DMS153 (cell line): Measurements from ENCODE around the gene MAP3K21.

Experiments used
- DNase-seq: peaks from one replicate; lab custom pipeline; 2025; lab: John Stamatoyannopoulos, UW

The MAP3K21 gene

DNA sequence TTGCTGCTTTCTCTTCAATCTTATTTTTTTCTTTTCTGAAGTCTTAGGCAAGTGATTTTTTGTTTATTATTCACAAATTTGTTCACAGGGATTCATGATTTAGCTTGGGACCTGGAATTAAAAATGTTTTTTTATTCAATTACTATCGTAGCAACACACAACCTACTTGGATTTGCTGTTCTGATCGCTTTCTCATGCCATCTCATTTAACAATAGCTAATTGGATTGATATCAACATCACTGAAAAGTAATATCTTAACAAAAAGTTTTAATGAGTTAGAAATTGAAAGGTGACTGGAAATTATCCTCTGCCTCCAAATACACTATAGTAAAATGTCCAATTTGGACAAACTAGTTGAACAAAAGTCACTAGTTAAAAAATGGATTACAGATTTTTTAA is 32.4 kb downstream of the MAP3K21 start:
- DNase-seq, result no peak

DNA sequence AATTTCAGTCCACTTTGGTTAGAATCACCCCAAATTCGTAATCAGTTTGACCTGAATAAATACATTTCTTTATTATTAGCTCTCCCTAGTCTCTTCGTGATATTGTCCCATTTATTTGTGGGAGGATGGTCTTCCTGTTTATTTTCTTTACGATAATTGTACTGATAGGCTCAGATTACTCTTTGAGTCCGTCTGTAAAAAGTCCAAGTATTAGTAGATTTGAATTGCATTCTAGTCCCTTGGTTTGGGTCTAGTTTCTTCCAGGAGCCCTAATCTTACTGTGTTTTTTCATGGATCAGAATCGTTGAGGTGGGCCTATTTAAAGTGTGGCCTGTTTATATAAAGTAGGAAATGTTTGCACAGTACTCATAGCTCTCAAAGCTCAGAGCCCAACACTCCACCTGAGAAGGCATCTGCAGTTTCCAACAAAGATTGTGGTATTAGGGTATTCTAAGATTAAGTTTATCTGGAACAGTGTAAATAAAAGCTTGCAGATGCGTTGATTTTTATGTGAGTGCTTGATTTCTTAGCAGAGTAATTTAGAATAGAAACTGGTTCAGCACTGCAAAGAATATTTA is 33.1 kb downstream of the MAP3K21 start:
- DNase-seq, result no peak

DNA sequence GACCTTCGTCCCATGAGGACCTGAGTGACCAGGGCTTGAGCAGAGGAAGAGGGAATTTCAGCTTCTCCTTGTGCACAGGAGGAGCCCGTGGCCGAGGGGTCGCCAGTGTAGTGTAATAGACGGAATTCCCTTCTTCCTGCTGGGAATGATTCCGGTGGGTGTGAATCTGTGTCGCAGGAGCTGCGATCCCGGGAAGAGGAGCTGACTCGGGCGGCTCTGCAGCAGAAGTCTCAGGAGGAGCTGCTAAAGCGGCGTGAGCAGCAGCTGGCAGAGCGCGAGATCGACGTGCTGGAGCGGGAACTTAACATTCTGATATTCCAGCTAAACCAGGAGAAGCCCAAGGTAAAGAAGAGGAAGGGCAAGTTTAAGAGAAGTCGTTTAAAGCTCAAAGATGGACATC is 34.4 kb downstream of the MAP3K21 start:
- no peak for DNase-seq

DNA sequence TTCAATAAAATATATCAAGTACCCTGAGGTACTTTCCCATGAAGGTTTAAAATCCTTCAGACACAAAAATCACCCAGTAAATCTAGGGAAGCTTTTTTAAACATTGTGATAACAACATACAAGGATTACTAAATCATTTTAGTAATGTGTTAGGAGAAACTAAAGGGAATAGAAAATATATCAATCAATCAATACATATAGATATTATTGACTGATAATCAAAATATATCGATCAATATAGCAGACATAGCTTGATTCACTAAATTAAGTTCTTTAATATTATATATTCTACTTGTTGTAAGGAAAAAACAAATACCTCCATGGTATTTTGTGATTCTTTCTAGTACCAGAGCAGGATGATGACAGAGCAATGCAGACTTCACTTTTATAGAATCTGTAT is 35.2 kb downstream of the MAP3K21 start:
- no peak for DNase-seq

- no peak for DNase-seq
Measured at GRCh38 chr1:233364026-233364425, 36.5 kb downstream of the MAP3K21 start.

- no peak for DNase-seq
Measured at GRCh38 chr1:233364695-233365539, 37.4 kb downstream of the MAP3K21 start.

DNA sequence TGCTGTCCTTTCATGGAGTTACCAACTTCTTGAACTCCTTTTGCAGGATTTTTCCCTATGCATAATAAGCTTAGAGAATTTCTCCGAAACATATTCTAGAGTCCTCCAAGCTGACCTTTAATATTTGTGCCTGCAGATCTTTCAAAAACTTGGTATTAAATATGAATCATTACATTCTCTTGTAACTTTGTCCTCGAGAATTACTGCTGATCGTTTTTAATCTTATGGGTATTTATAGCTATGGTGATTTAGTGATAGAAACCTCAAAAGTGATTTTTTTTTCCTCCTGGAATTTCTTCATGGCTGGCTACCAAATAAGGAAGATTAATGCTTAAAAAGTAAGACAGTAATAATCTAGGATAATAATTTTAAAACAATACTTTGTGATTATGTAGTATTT is 39.1 kb downstream of the MAP3K21 start:
- no peak for DNase-seq

DNA sequence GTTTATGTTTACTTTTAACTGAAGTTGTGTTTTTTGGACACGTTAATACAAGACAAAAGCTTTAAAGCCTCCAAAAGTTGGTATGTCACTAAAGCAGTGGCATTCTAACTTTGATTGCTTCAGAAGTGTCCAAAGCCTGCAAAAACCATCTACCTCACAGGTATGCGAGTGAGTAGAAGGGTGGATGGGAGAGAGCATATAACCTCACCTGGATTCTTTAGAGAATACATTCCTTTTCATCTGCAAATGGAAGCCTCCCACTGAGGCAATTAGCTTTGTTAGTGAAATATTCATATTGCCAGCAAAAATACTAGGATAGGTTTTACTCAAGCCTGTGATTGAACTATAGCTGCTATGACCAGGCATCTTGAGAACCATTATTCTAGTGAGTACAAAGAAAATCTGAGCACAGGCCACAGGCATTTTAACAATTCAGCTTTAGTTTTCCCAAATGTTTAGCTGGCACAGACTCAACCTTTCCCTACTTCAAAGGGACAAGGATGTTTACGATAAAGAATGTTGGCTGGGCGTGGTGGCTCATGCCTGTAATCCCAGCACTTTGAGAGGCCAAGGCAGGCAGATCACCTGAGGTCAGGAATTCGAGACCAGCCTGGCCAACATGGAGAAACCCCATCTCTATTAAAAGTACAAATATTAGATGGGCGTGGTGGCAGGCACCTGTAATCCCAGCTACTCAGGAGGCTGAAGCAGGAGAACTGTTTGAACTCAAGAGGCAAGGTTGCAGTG is 39.7 kb downstream of the MAP3K21 start:
- DNase-seq, result no peak

DNA sequence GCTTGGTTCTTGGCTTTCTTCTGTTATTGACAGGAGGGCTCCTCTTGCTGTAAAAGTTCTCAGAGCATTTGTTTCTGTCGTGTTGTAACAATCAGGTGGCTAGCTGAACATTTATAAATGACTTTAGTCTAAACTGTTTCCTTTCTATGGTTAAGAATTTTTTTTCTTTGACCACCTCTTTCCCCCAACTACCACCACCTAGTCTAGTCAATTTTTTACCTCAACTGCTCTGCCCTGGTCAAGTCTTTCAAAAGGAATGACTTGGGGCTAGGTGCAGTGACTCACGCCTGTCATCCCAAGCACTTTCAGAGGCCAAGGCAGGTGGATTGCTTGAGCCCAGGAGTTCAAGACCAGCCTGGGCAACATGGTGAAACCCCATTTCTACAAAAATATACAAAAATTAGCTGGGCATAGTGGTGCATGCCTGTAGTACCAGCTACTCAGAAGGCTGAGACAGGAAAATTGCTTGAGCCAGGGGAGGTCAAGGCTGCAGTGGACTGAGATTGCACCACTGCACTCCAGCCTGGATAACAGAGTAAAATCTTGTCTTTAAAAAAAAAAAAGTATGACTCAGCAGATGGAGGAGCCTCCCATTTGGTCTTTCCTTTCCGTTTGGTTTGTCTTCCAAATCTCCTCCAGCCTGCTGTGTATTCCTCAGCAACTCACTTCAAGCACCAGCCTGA is 40.7 kb downstream of the MAP3K21 start:
- no peak for DNase-seq

- no peak for DNase-seq
Measured at GRCh38 chr1:233368789-233369130, 41.2 kb downstream of the MAP3K21 start.

DNA sequence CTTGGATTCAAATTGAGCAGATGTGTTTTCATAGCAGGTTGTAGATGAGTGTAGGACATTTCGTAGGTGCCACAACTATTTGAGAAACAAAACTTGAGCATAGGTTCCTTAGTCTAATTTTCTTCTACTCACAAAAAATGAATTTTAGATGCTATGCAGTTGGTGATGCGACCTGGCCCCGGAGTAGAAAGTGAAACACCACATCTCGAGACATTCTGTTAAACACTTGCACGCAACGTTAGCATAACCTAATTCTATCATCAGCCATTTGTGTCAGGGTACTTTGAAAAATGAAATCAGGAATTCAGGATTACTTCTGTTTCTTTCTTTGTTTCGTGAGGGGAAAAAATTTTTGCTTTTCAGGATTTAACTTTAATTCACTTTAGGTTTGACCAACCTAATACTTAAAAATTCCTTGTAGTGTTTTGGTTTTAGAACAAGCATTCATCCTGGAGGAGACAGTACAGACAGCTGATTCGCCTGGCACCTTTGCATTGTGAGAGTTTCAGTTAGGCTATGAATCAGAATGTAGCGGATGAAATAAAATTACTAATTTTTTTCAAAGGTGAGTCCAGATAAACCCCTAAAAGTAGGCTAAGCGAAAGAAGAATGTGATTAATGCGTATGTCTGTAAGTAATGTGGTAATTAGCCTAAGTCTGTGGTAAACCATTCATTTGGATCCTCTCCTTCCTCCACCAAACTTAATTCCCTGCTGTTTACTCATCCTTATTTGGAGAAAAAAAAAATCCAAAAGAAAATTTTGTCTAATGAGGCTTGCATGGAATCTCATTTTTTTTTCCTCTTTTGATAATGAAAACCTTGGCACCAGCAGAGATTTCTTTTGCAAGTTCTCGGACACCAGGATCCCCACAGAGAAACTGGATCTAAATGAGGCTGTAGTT is 44.9 kb downstream of the MAP3K21 start:
- DNase-seq, result no peak

GRCh38 chr1:233373226-233373625 is 45.7 kb downstream of the MAP3K21 start:
- DNase-seq, result no peak

DNA sequence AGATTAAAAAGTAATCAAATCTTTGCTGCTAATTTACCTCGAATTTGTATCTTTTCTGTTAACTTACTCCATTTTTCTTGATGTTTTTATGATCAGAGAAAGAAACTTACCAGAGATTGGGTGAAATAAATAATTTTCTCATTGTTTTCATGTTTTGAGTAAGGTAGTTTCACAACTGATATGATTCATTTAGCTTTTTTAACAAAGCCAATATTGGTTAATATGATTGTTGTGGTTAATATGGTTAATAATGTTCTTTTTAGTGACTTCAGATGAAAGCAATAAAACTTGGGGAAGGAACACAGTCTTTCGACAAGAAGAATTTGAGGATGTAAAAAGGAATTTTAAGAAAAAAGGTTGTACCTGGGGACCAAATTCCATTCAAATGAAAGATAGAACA is 48.1 kb downstream of the MAP3K21 start:
- DNase-seq, result no peak

- DNase-seq, result no peak
Measured at GRCh38 chr1:233376382-233377110, 49.0 kb downstream of the MAP3K21 start.

DNA sequence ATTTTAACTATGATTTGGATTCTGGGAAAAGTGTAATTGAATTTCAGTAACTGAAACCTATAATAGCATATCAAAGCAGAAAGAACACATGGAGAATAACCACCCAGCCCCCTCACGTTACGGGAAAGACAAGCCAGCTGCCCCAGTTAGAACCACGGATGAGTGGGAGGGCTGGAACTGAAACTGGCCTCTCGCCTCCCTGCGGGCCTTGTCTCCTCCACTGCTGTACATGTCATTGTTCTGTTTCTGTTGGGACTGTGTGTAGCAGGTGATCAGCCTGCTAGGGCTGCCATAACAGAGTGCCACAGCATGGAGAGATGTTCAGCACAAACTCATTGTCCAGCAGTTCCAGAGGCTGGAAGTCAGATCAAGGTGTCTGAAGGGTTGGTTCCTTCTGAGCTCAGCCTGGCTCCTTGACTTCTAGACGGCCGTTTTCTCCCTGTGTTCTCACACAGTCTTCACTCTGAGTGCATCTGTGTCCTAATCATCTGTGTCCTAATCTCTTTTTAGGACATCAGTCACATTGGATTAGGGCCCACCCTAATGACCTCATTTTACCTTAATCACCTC is 52.4 kb downstream of the MAP3K21 start:
- DNase-seq, result no peak

GRCh38 chr1:233381806-233382205 is 54.3 kb downstream of the MAP3K21 start:
- no peak for DNase-seq

DNA sequence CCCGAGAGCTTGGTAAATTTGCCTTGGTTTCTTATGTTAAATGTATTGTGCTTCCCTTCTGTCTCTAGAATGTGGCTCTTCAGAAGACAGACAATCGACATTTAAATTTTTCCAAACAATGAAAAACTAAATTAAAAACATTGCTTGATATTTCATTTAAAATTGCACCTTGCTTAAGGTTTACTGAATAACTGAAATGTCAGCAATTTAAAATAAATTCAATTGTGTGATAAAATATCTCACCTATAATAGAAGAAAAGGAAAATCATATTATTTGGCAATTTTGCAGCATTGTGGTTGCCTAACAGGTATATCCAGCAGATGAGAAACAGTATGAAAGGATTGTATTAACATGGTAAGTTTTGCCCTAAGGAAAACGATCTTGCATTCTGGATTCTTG is 56.5 kb downstream of the MAP3K21 start:
- no peak for DNase-seq

DNA sequence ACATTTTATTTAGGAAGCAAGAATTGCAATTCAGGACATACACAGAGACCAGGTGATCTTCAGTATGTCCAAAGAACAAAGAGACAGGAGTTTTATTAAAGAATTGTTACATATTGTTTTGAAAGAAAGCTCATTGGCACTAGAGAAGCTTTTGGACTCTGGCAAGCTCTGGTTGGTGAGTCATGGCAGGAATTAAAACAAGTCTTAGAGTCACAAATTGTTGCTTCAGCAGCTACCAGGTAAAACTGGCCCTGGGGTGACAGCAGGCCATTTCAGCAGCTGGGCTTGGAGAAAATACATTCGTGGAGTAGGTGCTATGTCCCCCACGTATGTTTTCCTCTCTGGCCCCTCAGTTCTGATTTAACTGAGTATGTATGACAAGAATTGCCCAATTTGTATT is 58.8 kb downstream of the MAP3K21 start:
- no peak for DNase-seq

GRCh38 chr1:233387585-233387984 is 60.1 kb downstream of the MAP3K21 start:
- DNase-seq, result no peak

GRCh38 chr1:233389169-233389568 is 61.6 kb downstream of the MAP3K21 start:
- DNase-seq, result no peak

DNA sequence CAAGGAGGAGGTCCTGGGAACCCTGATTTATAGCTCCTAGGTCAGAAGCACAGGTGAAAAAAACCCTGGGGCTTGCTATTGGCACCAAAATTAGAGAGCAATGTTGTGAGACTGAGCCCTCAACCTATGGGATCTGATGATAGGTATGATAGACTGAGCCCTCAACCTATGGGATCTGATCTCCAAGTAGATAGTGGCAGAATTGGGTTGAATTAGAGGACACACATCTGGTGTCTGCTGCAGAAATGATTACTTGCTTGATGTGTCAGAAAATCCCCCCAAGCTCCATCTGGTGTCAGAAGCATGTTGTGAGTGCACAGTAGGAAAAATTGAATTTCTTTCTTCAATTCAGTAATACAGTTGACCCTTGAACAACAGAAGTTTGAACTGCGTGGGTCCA is 62.4 kb downstream of the MAP3K21 start:
- DNase-seq, result no peak
